Measurements from ENCODE around the gene RGS18. TPM values are rescaled to one million over a fixed set of nuclear protein-coding genes. Genes with fewer than 3 reads are reported as not detected.
"Not testable (repeated sequence)": the region's sequence is repeated elsewhere in the genome, so short reads cannot be mapped to it uniquely, and the experiment has no call there.

Gene RGS18
- total RNA-seq, 1 donor from 2014 or later: 3.0 TPM

DNA sequence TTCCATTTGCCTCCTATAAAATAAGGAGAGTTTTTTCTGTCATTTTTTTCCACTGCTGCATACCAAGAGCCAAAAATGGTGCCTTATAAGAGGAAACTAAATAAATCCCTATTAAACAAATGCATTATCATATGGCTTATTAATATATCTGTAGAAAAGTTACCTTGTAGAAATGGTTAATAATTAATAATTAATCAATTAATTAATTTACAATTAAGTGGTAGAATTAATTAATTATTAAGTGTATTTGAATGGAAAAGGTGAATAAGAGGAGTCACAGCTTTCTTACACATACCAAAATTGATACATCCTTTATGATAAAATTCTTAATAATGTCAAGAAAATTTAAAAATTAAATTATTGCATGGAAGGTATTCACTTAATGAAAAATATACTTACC is 35.6 kb upstream of the RGS18 start:
- Histone ChIP-seq H3K27ac (no peak overlapping the region), H3K9me3 (no peaks in the 10 kb centered on the region), H3K36me3 (no peaks in the 10 kb centered on the region), H3K4me1 (no peaks in the 10 kb centered on the region), H3K27me3 (no peaks in the 10 kb centered on the region), H3K4me3 (no peak overlapping the region)
- intact Hi-C loops (cut with DNase I): no loop called here
- no peak for DNase-seq (ENCODE audit: low spot score in 2 of 2)
- TF ChIP-seq, protein P1, sequence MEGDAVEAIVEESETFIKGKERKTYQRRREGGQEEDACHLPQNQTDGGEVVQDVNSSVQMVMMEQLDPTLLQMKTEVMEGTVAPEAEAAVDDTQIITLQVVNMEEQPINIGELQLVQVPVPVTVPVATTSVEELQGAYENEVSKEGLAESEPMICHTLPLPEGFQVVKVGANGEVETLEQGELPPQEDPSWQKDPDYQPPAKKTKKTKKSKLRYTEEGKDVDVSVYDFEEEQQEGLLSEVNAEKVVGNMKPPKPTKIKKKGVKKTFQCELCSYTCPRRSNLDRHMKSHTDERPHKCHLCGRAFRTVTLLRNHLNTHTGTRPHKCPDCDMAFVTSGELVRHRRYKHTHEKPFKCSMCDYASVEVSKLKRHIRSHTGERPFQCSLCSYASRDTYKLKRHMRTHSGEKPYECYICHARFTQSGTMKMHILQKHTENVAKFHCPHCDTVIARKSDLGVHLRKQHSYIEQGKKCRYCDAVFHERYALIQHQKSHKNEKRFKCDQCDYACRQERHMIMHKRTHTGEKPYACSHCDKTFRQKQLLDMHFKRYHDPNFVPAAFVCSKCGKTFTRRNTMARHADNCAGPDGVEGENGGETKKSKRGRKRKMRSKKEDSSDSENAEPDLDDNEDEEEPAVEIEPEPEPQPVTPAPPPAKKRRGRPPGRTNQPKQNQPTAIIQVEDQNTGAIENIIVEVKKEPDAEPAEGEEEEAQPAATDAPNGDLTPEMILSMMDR (IDR thresholded peaks at IDR 0.05): no peak

- Histone ChIP-seq H3K9me3 (no peaks in the 10 kb centered on the region), H3K4me1 (no peaks in the 10 kb centered on the region), H3K27ac (no peak overlapping the region), H3K4me3 (no peak overlapping the region), H3K36me3 (no peaks in the 10 kb centered on the region), H3K27me3 (no peaks in the 10 kb centered on the region)
- intact Hi-C loops (cut with DNase I): no loop called here
- TF ChIP-seq, protein P1 (IDR thresholded peaks at IDR 0.05): no peak
- DNase-seq (ENCODE audit: low spot score in 2 of 2): no peak
Measured at GRCh38 chr1:192123212-192123611, 35.0 kb upstream of the RGS18 start.

- no peaks in the 10 kb centered on the region for H3K36me3 ChIP-seq
- no peak overlapping the region for H3K27ac ChIP-seq
- intact Hi-C loops (cut with DNase I): no loop called here
- H3K4me1 ChIP-seq: no peaks in the 10 kb centered on the region
- TF ChIP-seq, protein P1 (IDR thresholded peaks at IDR 0.05): no peak
- no peak for DNase-seq (ENCODE audit: low spot score in 2 of 2)
- no peaks in the 10 kb centered on the region for H3K27me3 ChIP-seq
- H3K9me3 ChIP-seq: no peaks in the 10 kb centered on the region
- no peak overlapping the region for H3K4me3 ChIP-seq
Measured at GRCh38 chr1:192126030-192126619, 32.1 kb upstream of the RGS18 start.

GRCh38 chr1:192130175-192130574 is 28.1 kb upstream of the RGS18 start:
- no peak overlapping the region for H3K4me3 ChIP-seq
- no peaks in the 10 kb centered on the region for H3K36me3 ChIP-seq
- no peaks in the 10 kb centered on the region for H3K4me1 ChIP-seq
- H3K27ac ChIP-seq: no peak overlapping the region
- DNase-seq (ENCODE audit: low spot score in 2 of 2): no peak
- no peaks in the 10 kb centered on the region for H3K27me3 ChIP-seq
- intact Hi-C loops (cut with DNase I): no loop called here
- no peaks in the 10 kb centered on the region for H3K9me3 ChIP-seq
- TF ChIP-seq, protein P1 (IDR thresholded peaks at IDR 0.05): no peak

GRCh38 chr1:192130865-192131264 is 27.4 kb upstream of the RGS18 start:
- H3K4me1 ChIP-seq; H3K4me3 ChIP-seq; H3K27me3 ChIP-seq; intact Hi-C loops (cut with DNase I); DNase-seq (ENCODE audit: low spot score in 2 of 2); H3K36me3 ChIP-seq; H3K9me3 ChIP-seq; H3K27ac ChIP-seq: not testable (repeated sequence)

DNA sequence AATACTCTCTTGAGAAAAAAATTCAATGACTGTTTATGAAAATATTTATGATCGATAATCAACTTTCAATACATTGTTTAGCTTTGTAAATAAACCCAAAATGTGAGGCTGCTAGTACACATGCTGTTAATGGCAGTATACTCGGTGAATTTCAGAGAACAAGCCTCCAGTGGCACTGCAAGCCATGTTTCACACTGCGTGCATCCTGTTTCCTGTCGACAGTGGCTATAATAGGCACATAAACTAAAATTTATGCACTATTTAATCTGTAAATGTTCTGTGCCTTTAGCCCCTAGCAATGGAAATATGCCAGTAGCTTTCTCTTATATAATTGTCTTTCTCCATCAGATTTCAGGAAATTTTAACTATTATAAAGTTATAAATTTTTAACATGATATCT is 26.3 kb upstream of the RGS18 start:
- Histone ChIP-seq H3K27ac (no peak overlapping the region), H3K9me3 (no peaks in the 10 kb centered on the region), H3K36me3 (no peaks in the 10 kb centered on the region), H3K4me1 (no peaks in the 10 kb centered on the region), H3K27me3 (no peaks in the 10 kb centered on the region), H3K4me3 (no peak overlapping the region)
- TF ChIP-seq, protein P1 (IDR thresholded peaks at IDR 0.05): no peak
- no peak for DNase-seq (ENCODE audit: low spot score in 2 of 2)
- intact Hi-C loops (cut with DNase I): no loop called here

All from ascending aorta (tissue), 2 donors.